Occipital lobe (tissue), 2 donors: ENCODE data around the gene HOXC6. TPM values are rescaled to one million over a fixed set of nuclear protein-coding genes. Genes with fewer than 3 reads are reported as not detected.
"Not testable (repeated sequence)": the region's sequence is repeated elsewhere in the genome, so short reads cannot be mapped to it uniquely, and the experiment has no call there.

Experiments
- DNase-seq: peaks from one replicate; lab custom pipeline; 2025; lab: John Stamatoyannopoulos, UW
- total RNA-seq: library from RNA; depleted of rRNA; stranded (reverse); fragments of >200 nt; gene quantifications from one replicate; pipeline ENCODE4 v1.2.3, GENCODE V29; 2014

Gene HOXC6
- total RNA-seq, 1 donor from 2014 or later, result not detected

DNA sequence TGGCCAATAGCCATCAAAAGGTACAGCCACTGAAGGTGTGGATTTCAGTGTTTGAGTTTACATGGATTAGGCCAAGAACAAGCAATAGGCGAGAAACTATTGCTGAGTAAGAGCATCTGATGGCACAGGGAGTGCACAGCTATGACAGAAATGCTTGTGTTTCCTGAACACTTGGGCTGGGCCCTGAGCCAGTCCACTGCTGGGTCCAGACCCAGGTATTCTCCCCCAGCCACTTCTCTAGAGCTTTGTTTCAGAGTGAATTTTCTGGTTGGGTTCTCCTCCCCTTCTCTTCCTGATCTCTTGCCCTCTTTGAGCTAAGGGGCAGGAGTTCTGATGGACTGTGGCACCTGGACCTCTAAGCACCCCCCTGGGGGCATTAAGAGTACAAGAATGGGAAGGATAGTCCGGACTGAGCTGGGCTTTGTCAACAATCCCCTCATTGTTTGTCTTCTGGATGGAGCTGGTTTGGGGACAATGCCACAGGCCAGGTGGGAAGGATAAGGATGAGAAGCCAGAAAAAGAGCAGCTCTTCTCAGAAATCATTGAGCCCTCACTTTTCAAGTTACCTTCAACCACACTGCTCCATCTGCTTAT, 13.0 kb downstream of the HOXC6 start:
- no peak for DNase-seq

DNA sequence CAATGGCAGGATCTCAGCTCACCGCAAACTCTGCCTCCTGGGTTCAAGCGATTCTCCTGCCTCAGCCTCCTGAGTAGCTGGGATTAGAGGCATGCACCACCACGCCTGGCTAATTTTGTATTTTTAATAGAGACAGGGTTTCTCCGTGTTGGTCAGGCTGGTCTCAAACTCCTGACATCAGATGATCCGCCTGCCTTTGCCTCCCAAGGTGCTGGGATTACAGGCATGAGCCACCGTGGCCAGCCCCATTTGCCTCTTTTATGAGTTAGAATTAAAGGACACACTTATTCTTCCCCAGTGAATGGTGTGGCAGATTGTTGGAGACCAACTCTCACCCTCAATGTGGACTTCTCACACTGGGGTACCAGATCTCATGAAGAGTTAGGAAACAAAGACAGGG, 13.8 kb downstream of the HOXC6 start:
- not testable (repeated sequence) for DNase-seq

DNA sequence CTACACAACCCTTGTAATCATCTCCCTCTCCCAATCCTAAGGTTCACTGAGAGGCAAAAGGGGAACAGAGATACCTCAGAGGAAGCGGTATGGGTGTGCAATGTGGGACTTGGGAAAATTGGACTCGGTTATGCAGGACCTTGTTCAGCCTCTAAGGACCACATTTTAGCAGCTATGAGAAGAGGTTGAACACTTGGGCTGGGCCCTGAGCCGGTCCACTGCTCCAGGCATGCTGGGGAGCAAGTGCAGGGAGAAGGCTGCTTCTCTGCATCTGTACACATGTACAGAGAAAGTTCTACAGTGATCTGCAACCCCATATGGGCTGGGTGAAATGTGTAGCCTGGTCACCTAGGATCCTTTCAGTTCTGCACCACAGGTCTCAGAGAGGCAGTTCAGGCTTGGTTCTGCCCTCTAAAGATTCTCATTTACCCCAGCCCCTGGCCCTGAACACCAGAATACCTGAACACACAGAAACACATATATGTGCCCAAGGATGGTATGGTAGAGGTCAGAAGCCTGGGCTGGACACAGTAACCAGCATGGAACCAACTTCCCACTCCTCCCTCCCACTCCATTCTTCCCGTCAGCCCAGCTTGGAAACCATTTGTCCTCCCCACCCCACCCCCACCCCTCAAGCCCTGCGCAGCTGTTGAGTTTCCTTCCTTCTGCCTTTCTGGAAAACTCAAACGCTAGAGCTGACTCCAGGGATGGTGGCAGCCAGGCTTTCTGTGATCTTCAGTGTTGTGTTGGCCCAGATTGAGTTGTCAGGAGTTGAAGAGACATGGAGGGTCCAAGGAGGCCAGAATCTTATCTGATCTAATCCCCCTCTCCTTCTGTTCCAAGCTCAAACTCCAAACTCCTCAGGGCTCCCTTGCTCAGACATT, 15.0 kb downstream of the HOXC6 start:
- no peak for DNase-seq

DNA sequence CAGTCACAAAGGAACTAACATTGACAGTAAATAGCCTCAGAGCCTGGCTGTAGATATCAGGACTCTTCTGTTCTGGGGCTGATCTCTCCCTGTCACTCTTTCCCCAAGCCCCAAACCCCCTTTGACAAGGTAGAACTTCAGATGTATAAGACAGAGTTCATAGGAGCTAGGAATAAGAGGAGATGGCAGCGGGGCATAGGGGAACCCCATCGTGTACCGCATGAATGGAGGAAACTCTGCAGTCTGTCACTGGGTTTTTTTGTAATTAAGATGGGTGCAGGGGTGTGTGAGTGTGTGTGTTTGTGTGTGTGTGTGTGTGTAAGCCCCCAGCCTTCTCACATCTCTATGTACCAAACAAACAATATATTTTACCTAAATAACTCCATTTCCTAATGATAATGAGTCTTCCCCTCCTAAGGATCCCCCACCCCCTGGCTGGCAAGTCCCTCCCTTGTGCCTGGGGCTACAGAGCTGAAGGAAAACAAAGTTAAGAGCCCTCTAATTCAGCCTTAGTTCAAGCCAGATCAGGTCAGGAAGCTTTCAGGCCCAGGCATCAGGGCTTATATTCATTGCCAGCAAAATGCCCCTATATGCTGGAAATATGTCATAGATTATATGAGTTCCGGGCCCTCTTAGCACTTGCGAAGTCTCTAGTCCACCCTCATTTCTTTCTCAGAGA, 16.3 kb downstream of the HOXC6 start:
- no peak for DNase-seq

DNA sequence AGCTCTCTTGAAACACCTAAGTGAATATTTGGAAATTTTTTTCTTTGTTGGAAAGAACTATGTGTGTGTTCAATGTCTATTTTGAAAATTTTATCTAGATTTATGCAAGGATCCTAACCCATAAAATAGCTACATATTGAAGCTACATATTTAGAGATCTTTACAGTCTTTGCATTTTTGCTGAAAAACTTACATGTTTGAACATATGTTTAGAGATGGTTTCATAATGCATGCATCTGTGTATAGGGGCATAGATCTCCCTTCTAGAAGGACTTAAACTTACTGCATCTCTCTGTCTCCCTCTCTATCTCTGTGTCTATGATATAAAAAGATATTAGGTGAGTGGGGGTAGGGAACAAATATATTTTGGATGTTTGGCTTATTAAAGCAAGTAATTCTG, 17.2 kb downstream of the HOXC6 start:
- no peak for DNase-seq

DNA sequence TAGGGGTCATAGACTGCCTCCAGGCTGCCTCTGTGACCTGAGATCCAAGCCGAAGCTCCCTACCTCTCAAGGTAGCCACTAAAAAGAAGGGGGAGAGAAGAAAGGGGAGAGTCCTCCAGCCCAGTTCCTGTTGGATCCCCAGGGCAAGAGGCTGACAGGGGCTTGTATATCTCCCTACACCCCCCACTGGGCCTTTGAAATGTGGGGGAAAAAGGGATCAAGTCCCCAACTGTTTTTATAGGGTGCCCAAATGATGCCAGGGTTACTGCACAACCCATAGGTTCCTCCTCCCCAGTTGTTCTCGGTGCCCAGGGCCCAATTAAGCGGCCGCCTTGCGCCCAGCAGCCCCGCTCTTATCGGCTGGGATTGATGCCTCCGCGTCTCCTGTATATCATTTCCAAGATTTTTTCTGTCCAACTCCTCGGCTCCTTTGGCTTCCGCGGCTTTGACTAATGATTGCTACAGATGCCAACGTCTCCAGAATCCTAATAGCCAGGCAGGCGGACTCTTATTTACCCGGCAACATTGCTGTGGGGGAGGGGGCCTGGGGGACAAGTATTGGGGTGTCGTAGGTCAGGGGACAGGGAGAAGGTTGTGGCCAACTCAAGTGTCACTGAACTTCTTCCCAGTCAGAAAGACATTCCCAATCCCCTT, 17.8 kb downstream of the HOXC6 start:
- DNase-seq, result no peak

DNA sequence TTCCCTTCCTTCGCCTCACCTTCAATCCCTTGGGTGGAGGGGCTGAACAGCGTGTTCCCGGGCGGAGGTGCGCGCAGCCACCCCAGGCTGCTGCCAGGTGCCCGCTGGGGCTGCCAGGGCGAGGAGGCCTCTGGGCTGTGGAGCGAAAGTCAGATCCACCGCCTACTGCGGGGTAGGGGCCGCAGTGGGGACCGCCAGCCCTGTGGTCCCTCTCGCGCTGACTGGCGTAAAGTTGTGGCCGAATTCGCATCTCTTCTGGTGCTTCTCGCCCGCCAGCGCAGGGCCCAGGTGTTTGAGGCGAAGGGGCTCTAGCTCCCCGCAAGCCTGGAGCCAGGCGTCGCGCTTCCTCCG, 18.5 kb downstream of the HOXC6 start:
- no peak for DNase-seq

DNA sequence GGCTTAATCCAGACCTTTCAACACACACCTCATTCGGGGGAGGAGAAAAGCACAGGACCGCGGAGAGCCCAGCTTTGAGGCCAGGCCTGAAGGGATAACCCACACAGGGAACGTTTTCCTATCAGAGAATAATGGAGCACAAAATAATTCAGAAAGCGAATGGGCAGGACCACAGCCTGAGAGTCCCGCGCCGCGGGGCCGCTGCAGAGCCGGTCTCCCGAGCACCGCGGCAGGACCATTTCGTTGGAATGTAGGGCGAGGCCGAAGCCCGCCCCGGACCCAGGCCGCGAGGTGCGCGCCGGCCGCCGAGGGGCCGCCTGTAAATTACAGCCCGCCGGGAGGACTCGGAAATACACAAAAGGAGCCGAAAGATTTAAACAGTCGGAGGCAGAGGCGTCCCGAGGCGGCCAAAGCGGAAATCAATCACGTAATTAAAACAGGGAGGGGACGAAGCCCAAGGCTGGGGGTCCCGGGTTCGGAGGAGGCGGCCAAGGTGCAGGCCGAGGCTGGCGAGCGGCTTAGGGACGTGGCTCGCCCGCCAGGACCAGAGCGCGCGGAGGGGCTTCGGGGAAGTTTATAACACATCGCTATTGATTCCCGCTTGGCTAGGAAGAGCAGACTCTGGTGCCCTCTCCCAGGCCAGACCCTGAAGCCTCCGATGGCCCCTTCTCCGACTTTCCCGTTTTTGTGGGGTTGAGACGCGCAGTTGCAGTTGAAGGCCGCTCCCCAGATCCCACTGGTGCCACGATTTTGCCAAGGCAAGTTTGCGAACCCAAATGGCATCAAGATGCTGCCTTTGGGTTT, 19.1 kb downstream of the HOXC6 start:
- DNase-seq, result no peak

DNA sequence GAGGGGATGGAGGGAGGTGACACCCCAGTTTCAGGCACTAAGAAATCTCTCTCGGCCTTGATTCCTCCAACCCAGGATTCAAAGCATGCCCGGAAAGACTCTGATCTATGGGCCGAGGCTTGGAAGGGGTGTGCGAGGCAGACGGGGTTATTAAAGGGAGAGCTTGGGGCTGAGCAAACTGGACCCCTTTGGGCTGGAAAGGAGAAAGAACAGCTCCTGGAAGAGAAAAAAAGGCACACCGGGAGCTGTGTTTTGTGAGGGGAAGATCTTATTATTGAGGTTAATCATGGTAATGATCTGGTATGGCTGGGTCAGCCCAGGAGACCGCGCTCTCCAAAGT, 19.7 kb downstream of the HOXC6 start:
- no peak for DNase-seq

DNA sequence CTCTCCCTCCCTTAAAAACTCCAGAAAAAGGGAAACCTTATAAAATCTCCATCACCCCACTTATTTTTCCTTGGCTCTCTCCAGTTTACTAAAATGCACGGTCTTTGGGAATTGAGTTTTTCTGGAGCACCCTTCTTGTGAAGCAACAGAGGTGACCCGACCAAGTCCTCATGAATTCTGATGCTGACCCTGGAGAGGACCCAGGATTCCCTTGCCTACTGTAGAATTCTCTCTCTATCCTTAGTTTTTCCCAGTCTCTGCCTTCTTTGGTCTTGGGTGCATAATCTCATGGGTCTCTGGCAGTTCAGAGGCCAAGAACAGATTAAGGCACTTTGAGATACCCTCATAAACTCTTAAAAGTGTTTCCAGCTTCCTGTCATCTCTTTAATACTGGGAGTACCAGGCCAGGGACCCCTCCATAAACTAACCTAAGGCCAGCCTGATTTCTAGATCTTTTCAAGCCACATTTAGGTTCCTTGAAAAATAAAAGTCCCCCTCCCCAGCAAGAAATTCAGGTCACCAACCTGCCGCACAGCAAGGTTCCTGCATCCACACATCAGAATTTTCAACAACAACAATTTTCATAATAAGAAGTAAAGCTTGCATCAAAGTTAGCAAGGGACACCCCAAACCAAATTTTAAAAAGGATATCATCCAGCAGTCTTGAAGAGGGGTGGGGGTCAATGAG, 20.3 kb downstream of the HOXC6 start:
- no peak for DNase-seq

DNA sequence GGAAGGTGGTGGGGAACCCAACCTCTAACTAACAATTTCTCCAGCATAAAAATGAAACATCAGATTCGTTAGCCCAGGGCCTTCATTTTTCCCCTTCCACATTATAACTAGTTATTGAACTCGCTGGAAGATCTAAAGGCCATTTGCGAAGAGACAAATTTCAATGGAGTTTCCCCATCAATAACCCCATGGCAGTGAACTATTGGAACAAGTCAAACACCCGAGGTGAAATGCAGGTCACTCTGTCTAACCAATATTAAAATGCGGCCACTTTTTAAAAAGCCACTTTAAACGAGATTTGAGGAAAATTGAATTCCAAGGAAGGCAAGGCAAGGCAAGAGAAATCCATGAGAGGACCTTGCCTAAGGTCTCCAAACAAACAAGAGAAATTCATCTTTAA, 20.9 kb downstream of the HOXC6 start:
- no peak for DNase-seq

DNA sequence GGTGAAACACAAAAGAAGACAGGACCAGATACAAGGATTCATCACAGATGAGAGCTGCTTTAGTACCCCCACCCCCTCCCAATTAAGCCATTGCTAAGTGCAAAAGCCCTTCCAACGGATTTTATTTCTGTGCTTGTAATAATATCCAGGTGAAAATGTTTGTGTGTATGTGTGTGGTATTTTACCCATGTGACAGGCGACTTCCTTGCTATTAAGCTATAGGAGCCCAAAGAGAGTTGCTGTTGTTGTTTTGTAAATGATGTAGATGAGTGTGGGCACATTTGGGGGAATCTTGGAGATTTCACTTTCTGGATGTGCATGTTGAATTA, 22.2 kb downstream of the HOXC6 start:
- no peak for DNase-seq

DNA sequence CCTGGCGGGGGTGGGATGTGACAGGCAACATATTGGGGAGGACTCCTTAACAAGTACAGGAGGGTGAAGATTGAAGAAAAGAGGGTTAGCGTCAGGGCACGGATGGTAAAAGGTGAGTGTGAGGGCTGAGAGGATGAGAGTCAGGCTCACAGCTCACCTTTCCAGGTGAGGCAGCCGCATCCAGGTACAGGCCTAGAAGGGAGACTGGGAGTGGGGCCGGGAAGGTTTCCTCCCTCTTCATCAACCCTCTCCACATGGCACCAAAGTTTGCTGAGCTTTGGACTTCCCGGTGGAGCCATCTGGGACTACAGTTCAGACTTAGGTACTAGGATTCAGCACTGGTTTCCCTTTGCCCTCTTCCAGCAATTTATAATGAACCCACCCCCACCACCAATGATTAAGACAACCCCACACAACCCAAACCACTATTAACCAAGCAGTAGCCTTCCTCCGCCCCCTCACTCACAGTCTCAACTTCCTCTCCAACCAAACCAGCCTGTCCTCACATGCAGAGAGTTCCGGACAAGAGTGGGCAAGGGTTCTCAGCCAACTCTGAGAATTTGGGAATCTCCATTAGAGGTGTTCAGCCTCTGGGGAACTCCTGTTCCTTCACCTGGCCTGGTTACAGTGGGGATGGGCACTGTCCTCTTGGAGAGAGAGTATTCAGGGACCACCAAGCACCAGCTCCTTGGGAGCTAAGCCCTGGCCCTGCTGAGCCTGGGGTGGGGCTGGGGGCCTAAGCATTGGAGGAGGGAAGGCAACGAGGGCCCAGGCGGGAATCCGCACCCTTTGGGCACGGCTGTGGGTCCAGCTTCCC, 23.0 kb downstream of the HOXC6 start:
- DNase-seq, result no peak

DNA sequence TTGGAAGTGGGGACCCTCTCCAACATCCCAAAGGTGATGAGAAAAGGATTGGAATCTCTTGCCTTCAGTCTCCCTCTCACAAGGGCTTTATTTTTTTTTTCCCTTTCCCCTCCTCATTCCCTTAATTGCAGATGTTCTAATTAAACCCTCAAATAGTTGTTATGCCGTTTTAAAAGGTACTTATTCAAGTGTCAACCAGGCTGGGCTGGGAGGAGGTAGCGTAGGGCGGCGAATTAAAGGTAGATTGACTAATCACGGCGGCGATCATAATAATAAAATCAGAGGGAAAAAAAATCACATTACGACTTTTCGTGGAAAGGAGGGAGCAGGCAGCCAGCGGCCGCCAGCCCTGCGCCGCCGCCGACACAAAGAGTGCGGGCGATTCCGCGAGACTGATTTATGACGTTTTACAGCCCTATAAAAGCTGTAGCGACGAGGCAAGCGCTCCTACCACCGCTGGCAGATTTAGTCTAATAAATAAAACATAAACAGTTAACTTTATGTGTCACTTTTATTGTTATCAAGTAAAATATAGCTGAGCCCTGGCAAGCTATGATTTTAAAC, 23.7 kb downstream of the HOXC6 start:
- DNase-seq, result no peak

DNA sequence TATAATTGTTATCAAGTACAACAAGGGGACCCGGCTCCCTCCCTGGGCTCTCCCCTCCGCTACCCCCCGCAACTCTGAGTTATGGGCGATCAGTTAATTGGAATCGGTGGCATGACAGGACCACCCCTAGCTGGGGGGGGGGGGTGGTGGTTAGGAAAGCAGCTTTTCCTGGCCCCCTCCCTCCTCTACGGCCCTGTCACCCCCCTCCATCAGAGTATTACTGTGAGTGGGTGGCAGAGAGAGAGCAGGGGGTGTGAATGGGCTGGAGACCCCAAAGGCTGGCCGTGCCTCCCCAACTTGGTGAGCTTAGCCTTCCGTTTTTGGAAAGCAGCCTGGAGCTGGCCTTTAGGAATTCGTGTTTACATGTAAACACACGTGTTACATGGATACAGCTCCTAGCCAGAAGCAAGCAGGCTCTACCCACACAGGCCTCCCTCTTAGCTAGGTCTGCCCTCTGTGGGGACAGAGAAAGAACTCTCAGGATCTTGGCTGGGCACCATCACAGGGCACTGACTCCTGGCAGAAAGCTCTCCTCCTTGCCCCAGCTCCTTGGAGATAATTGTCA, 24.3 kb downstream of the HOXC6 start:
- no peak for DNase-seq

DNA sequence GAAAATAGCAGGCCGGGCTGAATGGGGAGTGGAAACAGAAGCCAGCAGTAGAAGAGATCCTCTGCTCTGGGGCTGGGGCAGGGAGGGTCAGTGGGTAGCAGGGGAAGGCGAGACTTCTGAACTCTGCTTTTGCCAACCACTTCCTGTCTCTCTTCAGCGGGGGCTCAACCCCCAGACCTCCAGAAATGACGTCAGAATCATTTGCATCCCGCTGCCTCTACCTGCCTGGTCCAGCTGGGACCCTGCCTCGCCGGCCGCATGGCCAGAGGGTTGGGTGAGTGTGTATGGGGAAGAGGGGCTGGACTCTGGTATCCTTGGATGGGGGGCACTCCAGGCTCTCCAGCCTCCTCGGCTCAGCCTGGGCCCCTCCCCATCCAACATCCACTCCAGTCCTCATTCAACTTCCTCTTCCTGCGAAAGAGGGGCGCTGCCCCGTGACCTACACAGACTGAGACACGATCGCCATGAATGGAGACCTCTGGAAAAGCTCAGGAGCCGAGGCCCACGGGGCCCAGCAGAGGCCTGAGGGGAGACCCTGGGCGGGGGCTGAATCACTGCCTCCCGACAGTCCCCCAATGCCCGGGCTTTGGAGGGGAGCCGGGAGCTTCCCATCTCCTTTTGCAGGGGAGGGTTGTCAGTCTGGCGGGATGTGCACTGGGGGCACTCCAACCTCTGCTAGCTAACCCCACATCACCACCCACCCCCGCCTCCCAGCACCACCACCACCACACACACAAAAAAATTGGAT, 24.9 kb downstream of the HOXC6 start:
- DNase-seq, result no peak

DNA sequence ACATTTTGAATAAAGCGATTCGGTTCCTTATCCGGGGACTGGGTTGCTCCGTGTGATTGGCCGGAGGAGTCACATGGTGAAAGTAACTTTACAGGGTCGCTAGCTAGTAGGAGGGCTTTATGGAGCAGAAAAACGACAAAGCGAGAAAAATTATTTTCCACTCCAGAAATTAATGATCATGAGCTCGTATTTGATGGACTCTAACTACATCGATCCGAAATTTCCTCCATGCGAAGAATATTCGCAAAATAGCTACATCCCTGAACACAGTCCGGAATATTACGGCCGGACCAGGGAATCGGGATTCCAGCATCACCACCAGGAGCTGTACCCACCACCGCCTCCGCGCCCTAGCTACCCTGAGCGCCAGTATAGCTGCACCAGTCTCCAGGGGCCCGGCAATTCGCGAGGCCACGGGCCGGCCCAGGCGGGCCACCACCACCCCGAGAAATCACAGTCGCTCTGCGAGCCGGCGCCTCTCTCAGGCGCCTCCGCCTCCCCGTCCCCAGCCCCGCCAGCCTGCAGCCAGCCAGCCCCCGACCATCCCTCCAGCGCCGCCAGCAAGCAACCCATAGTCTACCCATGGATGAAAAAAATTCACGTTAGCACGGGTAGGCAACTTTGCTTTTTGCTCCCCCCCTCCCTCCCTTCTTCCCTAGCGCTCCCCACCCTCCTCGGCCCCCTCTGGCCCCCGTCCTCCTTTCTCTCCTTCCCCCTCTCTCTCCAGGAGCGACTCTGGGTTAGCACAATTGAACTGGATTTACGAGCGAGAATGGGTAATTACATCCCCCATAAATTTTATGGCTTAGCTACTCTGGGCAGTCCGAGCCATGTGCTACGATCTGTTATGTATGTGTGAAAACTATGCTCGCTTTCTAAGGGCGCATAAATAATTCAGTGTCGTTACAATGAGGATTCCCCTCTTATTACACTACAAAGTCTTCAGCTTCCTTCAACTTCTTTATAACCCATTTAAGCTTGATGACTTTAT, 25.8 kb downstream of the HOXC6 start, which contains the start of gene HOXC4:
Gene HOXC4 (plus strand): TSS at position 85 of the 991 bp plus-strand sequence. CDS start 88 bp downstream, at position 173.
- no peak for DNase-seq
